WTC11 (cell line): Measurements from ENCODE around the gene POU3F1. TPM values are rescaled to one million over a fixed set of nuclear protein-coding genes. Genes with fewer than 3 reads are reported as not detected.

Experiments
- ATAC-seq: fragments of 200-7000 bp; cut with Tn5 transposase; 2 replicates; pipeline ENCODE4 v1.10.0; 2021; ENCODE audit warnings: mild to moderate bottlenecking, moderate library complexity
- Bru-seq: library from RNA; stranded (reverse); fragments of 400-500 nt; gene quantifications from one replicate; lab custom pipeline; 2021; lab: Mats Ljungman, UMichigan
- CTCF ChIA-PET: fragments of 300-600 bp; sonication (Branson Sonifier 250); formaldehyde crosslinking; loops from one replicate; lab custom pipeline; 2021; ENCODE audit warnings: antibody characterized with exemption; lab: Charles Lee
- POLR2A ChIA-PET: fragments of 350-600 bp; sonication (Branson Sonifier 250); formaldehyde crosslinking; loops from one replicate; lab custom pipeline; 2021; ENCODE audit warnings: antibody characterized with exemption; lab: Charles Lee
- DNase-seq: peaks from one replicate; pipeline ENCODE4 v3.0.0; 2021; ENCODE audit warnings: low spot score
- H3K27ac Mint-ChIP-seq: 2 replicates; pipeline ENCODE4 v1.8.0; 2021; ENCODE audit warnings: mixed read lengths
- H3K27me3 Mint-ChIP-seq: 2 replicates; pipeline ENCODE4 v1.8.0; 2021; ENCODE audit warnings: low read depth, mild to moderate bottlenecking, moderate library complexity, mixed read lengths
- H3K36me3 Mint-ChIP-seq: 2 replicates; pipeline ENCODE4 v1.8.0; 2021; ENCODE audit warnings: mixed read lengths
- H3K4me1 Mint-ChIP-seq: 2 replicates; pipeline ENCODE4 v1.8.0; 2022; ENCODE audit warnings: mixed read lengths
- H3K4me3 Mint-ChIP-seq: 2 replicates; pipeline ENCODE4 v1.8.0; 2021; ENCODE audit warnings: mild to moderate bottlenecking, moderate library complexity, mixed read lengths
- H3K9me3 Mint-ChIP-seq: 2 replicates; pipeline ENCODE4 v1.8.0; 2021; ENCODE audit warnings: mixed read lengths
- ATF1 ChIP-seq: sonication (generic); formaldehyde crosslinking; IDR thresholded peaks from 2 replicates; pipeline ENCODE4 v1.8.1; 2023; ENCODE audit warnings: mild to moderate bottlenecking, moderate library complexity, missing genetic modification reagents
- ELF4 ChIP-seq: sonication (generic); formaldehyde crosslinking; IDR thresholded peaks from 2 replicates; pipeline ENCODE4 v1.8.1; 2022; ENCODE audit warnings: low read depth, mild to moderate bottlenecking, moderate library complexity, missing genetic modification reagents
- ESRRA ChIP-seq: sonication (generic); formaldehyde crosslinking; IDR thresholded peaks from 2 replicates; pipeline ENCODE4 v1.8.1; 2022; ENCODE audit warnings: mild to moderate bottlenecking, missing genetic modification reagents, borderline replicate concordance
- FOXP4 ChIP-seq: sonication (generic); formaldehyde crosslinking; IDR thresholded peaks from 2 replicates; pipeline ENCODE4 v1.8.0; 2022; ENCODE audit warnings: mild to moderate bottlenecking, missing genetic modification reagents
- GABPB1 ChIP-seq: sonication (generic); formaldehyde crosslinking; IDR thresholded peaks from 2 replicates; pipeline ENCODE4 v1.8.1; 2023; ENCODE audit warnings: mild to moderate bottlenecking, missing genetic modification reagents
- IRF1 ChIP-seq: sonication (generic); formaldehyde crosslinking; IDR thresholded peaks from 2 replicates; pipeline ENCODE4 v1.8.0; 2023; ENCODE audit warnings: missing genetic modification reagents
- IRF2 ChIP-seq: sonication (generic); formaldehyde crosslinking; IDR thresholded peaks from 2 replicates; pipeline ENCODE4 v1.8.0; 2022; ENCODE audit warnings: low read depth, missing genetic modification reagents, borderline replicate concordance
- JUN ChIP-seq: sonication (generic); formaldehyde crosslinking; IDR thresholded peaks from 2 replicates; pipeline ENCODE4 v1.8.0; 2023; ENCODE audit warnings: mild to moderate bottlenecking, missing genetic modification reagents
- KAT7 ChIP-seq: sonication (generic); formaldehyde crosslinking; IDR thresholded peaks from 2 replicates; pipeline ENCODE4 v1.8.1; 2023; ENCODE audit warnings: missing genetic modification reagents, mild to moderate bottlenecking, borderline replicate concordance
- MXD4 ChIP-seq: fragments of 250-450 bp; sonication (Bioruptor Pico); IDR thresholded peaks from 2 replicates; pipeline ENCODE4 v1.8.0; 2021; ENCODE audit warnings: mild to moderate bottlenecking, moderate library complexity, borderline replicate concordance
- NFYB ChIP-seq: sonication (generic); formaldehyde crosslinking; conservative IDR thresholded peaks from 2 replicates; pipeline ENCODE4 v1.8.0; 2022; ENCODE audit warnings: low read depth, missing genetic modification reagents
- NR3C1 ChIP-seq: sonication (generic); formaldehyde crosslinking; conservative IDR thresholded peaks from 2 replicates; pipeline ENCODE4 v1.8.1; 2023; ENCODE audit warnings: low read depth, mild to moderate bottlenecking, missing genetic modification reagents
- PRRX2 ChIP-seq: fragments of 250-450 bp; sonication (Bioruptor Pico); IDR thresholded peaks from 2 replicates; pipeline ENCODE4 v1.8.0; 2021; ENCODE audit warnings: mild to moderate bottlenecking
- TCF7 ChIP-seq: sonication (generic); formaldehyde crosslinking; IDR thresholded peaks from 2 replicates; pipeline ENCODE4 v1.8.0; 2022; ENCODE audit warnings: mild to moderate bottlenecking, low read depth, missing genetic modification reagents, moderate library complexity
- ZBTB43 ChIP-seq: sonication (generic); formaldehyde crosslinking; IDR thresholded peaks from 2 replicates; pipeline ENCODE4 v1.8.1; 2023; ENCODE audit warnings: mild to moderate bottlenecking, missing genetic modification reagents
- ZNF138 ChIP-seq: sonication (generic); formaldehyde crosslinking; conservative IDR thresholded peaks from 2 replicates; pipeline ENCODE4 v1.8.1; 2022; ENCODE audit warnings: mild to moderate bottlenecking, moderate library complexity, missing genetic modification reagents
- ZNF512 ChIP-seq: sonication (generic); formaldehyde crosslinking; IDR thresholded peaks from 2 replicates; pipeline ENCODE4 v1.8.1; 2022; ENCODE audit warnings: missing genetic modification reagents, borderline replicate concordance
- ZNF671 ChIP-seq: fragments of 250-450 bp; sonication (Bioruptor Pico); IDR thresholded peaks from 2 replicates; pipeline ENCODE4 v1.8.0; 2021; ENCODE audit warnings: mild to moderate bottlenecking
- ZSCAN18 ChIP-seq: fragments of 250-450 bp; sonication (Bioruptor Pico); IDR thresholded peaks from 2 replicates; pipeline ENCODE4 v2.1.2; 2022; ENCODE audit warnings: mild to moderate bottlenecking, moderate library complexity
- long read RNA-seq, 3 experiments: library from RNA in 1 of 3; library from capped mRNA in 1 of 3; library from polyadenylated mRNA in 1 of 3; unstranded in 2 of 3; stranded (forward) in 1 of 3; transcript quantifications; one replicate each; pipeline ENCODE4 v2.0.0, GENCODE V29; 2021
- total RNA-seq: library from RNA; stranded (reverse); gene quantifications from 3 replicates; pipeline ENCODE4 v1.2.3, GENCODE V29; 2021

Gene POU3F1
- total RNA-seq: 18.9 to 22.4 TPM (median 20.9 TPM) in 3 replicates
- percentile 62 among the genes with signal in this experiment for Bru-seq, nascent RNA
- long read RNA-seq, experiment 1, transcript POU3F1-201 (1 exons, 2,184 nt): major isoform, 143 of 143 reads
- long read RNA-seq, experiment 1, partial matches to known transcripts: 0 of 143 reads
- long read RNA-seq, experiment 1, other reads (novel, unspliced or antisense): 0 of 143 reads
- long read RNA-seq, experiment 2, partial matches to known transcripts: 0 of 2 reads
- long read RNA-seq, experiment 2, other reads (novel, unspliced or antisense): 0 of 2 reads
- long read RNA-seq, experiment 3: 0 reads

GRCh38 chr1:38046333-38046883 is at the start of gene POU3F1:
POU3F1 (minus strand) TSS chr1:38046793; CDS start chr1:38046743, 50 bp downstream.
- Mint-ChIP-seq H3K27me3 (peaks cover 53% of the 10 kb centered on the region), H3K9me3 (no peaks in the 10 kb centered on the region), H3K36me3 (peaks cover 8% of the 10 kb centered on the region), H3K27ac (no peak within 1 kb of the TSS), H3K4me3 (peak within 1 kb of the TSS; percentile 78), H3K4me1 (peaks cover 48% of the 10 kb centered on the region)
- ATAC-seq (no peak), DNase-seq (no peak)
- CTCF ChIA-PET: interaction anchor here (0.6 to 4.3 kb wide), 13 partner anchors 14 to 475 kb away, joined by 3 to 90 read pairs (median 4); no protein-coding TSS in a partner anchor
- POLR2A ChIA-PET: interaction anchor here (0.6 to 1.4 kb wide), 5 partner anchors 8 to 444 kb away, joined by 3 to 5 read pairs (median 3); no protein-coding TSS in a partner anchor
- no peak for TF ChIP-seq ZBTB43 (CRISPR knock-in tag)
- no peak for TF ChIP-seq ZSCAN18 (CRISPR knock-in tag)
- TF ChIP-seq ZNF671 (CRISPR knock-in tag): 0 out of 2 replicates have a peak, but pooled peaks have one; percentile 26
- no peak for TF ChIP-seq KAT7 (CRISPR knock-in tag)

GRCh38 chr1:38095454-38095931 is 48.9 kb upstream of the POU3F1 start:
- ATAC-seq (no peak), DNase-seq (no peak)
- Mint-ChIP-seq H3K4me1 (peaks cover 61% of the 10 kb centered on the region), H3K36me3 (no peaks in the 10 kb centered on the region), H3K4me3 (no peak overlapping the region), H3K9me3 (no peaks in the 10 kb centered on the region), H3K27ac (no peak overlapping the region), H3K27me3 (no peaks in the 10 kb centered on the region)
- ChIA-PET CTCF (interaction anchor here (1.5 to 1.9 kb wide), 2 partner anchors 24 to 55 kb away, joined by 4 read pairs; no protein-coding TSS in a partner anchor), POLR2A (no interaction called here)
- TF ChIP-seq FOXP4 (no peak), IRF1 (no peak), JUN (CRISPR knock-in tag) (no peak), ZBTB43 (CRISPR knock-in tag) (no peak), TCF7 (CRISPR knock-in tag) (no peak), ATF1 (no peak), ZSCAN18 (CRISPR knock-in tag) (no peak), ZNF512 (no peak), GABPB1 (no peak), PRRX2 (CRISPR knock-in tag) (no peak), ZNF138 (CRISPR knock-in tag) (no peak), NR3C1 (no peak), ELF4 (CRISPR knock-in tag) (no peak), IRF2 (CRISPR knock-in tag) (no peak), NFYB (CRISPR knock-in tag) (no peak), ESRRA (CRISPR knock-in tag) (no peak), MXD4 (CRISPR knock-in tag) (no peak)
